KMS-11 (cell line): Measurements from ENCODE around the gene KRT85.

Source experiments
- H2AFZ ChIP-seq: fragments of 200-600 bp; sonication (generic); 2 replicates; pipeline ENCODE4 v1.6.1; 2016; ENCODE audit warnings: antibody characterized with exemption, mixed run types, low read depth
- H3K27ac ChIP-seq: fragments of 200-600 bp; sonication (generic); 2 replicates; pipeline ENCODE4 v1.6.1; 2016; ENCODE audit warnings: mild to moderate bottlenecking, mixed run types
- H3K27me3 ChIP-seq: fragments of 200-600 bp; sonication (generic); 2 replicates; pipeline ENCODE4 v1.6.1; 2017; ENCODE audit warnings: mild to moderate bottlenecking, low read depth, mixed run types, moderate library complexity; ENCODE audit not compliant: insufficient read depth
- H3K36me3 ChIP-seq: fragments of 200-600 bp; sonication (generic); 2 replicates; pipeline ENCODE4 v1.6.1; 2017; ENCODE audit warnings: mild to moderate bottlenecking, mixed run types; ENCODE audit not compliant: insufficient read depth
- H3K4me1 ChIP-seq: fragments of 200-600 bp; sonication (generic); 2 replicates; pipeline ENCODE4 v1.6.1; 2016; ENCODE audit warnings: mild to moderate bottlenecking, low read depth, mixed run types; ENCODE audit not compliant: poor library complexity, severe bottlenecking
- H3K4me2 ChIP-seq: fragments of 200-600 bp; sonication (generic); 2 replicates; pipeline ENCODE4 v1.7.0; 2016; ENCODE audit warnings: mild to moderate bottlenecking, mixed run types
- H3K4me3 ChIP-seq: fragments of 200-600 bp; sonication (generic); IDR thresholded peaks from 2 replicates; pipeline ENCODE4 v1.6.1; 2017; ENCODE audit warnings: low read depth, low read length, mixed read lengths; ENCODE audit not compliant: insufficient read depth
- H3K79me2 ChIP-seq: fragments of 200-600 bp; sonication (generic); 2 replicates; pipeline ENCODE4 v1.6.1; 2016; ENCODE audit warnings: low read depth, mixed run types; ENCODE audit not compliant: insufficient read depth
- H3K9ac ChIP-seq: fragments of 200-600 bp; sonication (generic); 2 replicates; pipeline ENCODE4 v1.6.1; 2016; ENCODE audit warnings: mild to moderate bottlenecking, mixed run types
- H4K20me1 ChIP-seq: fragments of 200-600 bp; sonication (generic); 2 replicates; pipeline ENCODE4 v1.6.1; 2016; ENCODE audit warnings: mild to moderate bottlenecking, mixed run types; ENCODE audit not compliant: insufficient read depth
- CTCF ChIP-seq: fragments of 200-600 bp; sonication (generic); conservative IDR thresholded peaks from 2 replicates; pipeline ENCODE4 v1.6.1; 2017; ENCODE audit warnings: low read depth, mild to moderate bottlenecking, antibody characterized with exemption, low read length, moderate library complexity, mixed read lengths

Gene KRT85

GRCh38 chr12:52370926-52371608 is 3.8 kb upstream of the KRT85 start:
- no peak overlapping the region for H3K4me3 ChIP-seq
- H3K27ac ChIP-seq: no peak overlapping the region
- no peaks in the 10 kb centered on the region for H3K36me3 ChIP-seq
- H3K4me2 ChIP-seq: no peak overlapping the region
- H3K9ac ChIP-seq: no peak overlapping the region
- no peaks in the 10 kb centered on the region for H3K4me1 ChIP-seq
- no peaks in the 10 kb centered on the region for H4K20me1 ChIP-seq
- no peak for TF ChIP-seq CTCF
- H3K27me3 ChIP-seq: peaks cover 69% of the 10 kb centered on the region; the same call in 1 of the 2 replicates
- no peak overlapping the region for H2AFZ ChIP-seq
- H3K79me2 ChIP-seq: no peaks in the 10 kb centered on the region

GRCh38 chr12:52369809-52370208 is 2.5 kb upstream of the KRT85 start:
- H3K4me1 ChIP-seq: no peaks in the 10 kb centered on the region
- H3K27ac ChIP-seq: no peak overlapping the region
- H2AFZ ChIP-seq: no peak overlapping the region
- no peak overlapping the region for H3K4me3 ChIP-seq
- no peaks in the 10 kb centered on the region for H3K36me3 ChIP-seq
- no peaks in the 10 kb centered on the region for H3K79me2 ChIP-seq
- TF ChIP-seq CTCF: no peak
- H3K9ac ChIP-seq: no peak overlapping the region
- H4K20me1 ChIP-seq: no peaks in the 10 kb centered on the region
- peaks cover 73% of the 10 kb centered on the region; the same call in 1 of the 2 replicates for H3K27me3 ChIP-seq
- no peak overlapping the region for H3K4me2 ChIP-seq

- Histone ChIP-seq H3K4me3 (no peak overlapping the region), H3K27ac (no peak overlapping the region), H3K36me3 (no peaks in the 10 kb centered on the region), H2AFZ (no peak overlapping the region), H3K4me1 (no peaks in the 10 kb centered on the region), H4K20me1 (no peaks in the 10 kb centered on the region), H3K4me2 (no peak overlapping the region), H3K9ac (no peak overlapping the region), H3K27me3 (peaks cover 79% of the 10 kb centered on the region; the same call in 1 of the 2 replicates), H3K79me2 (no peaks in the 10 kb centered on the region)
- TF ChIP-seq CTCF: no peak
These were observed 1.9 kb upstream of the KRT85 start for GRCh38 chr12:52369211-52369610.

- Histone ChIP-seq H2AFZ (no peak overlapping the region), H3K4me2 (no peak overlapping the region), H3K9ac (no peak overlapping the region), H3K79me2 (no peaks in the 10 kb centered on the region), H3K4me3 (no peak overlapping the region), H3K36me3 (no peaks in the 10 kb centered on the region), H4K20me1 (no peaks in the 10 kb centered on the region), H3K27me3 (peaks cover 84% of the 10 kb centered on the region; the same call in 1 of the 2 replicates), H3K27ac (no peak overlapping the region), H3K4me1 (no peaks in the 10 kb centered on the region)
- TF ChIP-seq CTCF: no peak
These were observed 1.2 kb upstream of the KRT85 start for GRCh38 chr12:52368508-52368907.
